Thyroid gland (tissue), 4 donors: ENCODE measurements around the gene MGAT5. TPM values are rescaled to one million over a fixed set of nuclear protein-coding genes. Genes with fewer than 3 reads are reported as not detected.
A peak's percentile ranks its signal among the peaks of the same experiment; 100 is the strongest.

Source experiments
- DNase-seq, 2 donors: peaks; one replicate each; pipeline ENCODE4 v3.0.0-alpha.2; 2019
- H3K27ac ChIP-seq, 3 donors: fragments of 200-600 bp; sonication (generic); 1 replicate in 2 of 3; 2 replicates in 1 of 3; pipeline ENCODE4 v1.5.1; 2016 to 2019; ENCODE audit warnings: mild to moderate bottlenecking in 1 of 3, moderate library complexity in 1 of 3
- H3K27me3 ChIP-seq: fragments of 200-600 bp; sonication (generic); one replicate; pipeline ENCODE4 v1.5.1; 2019
- H3K36me3 ChIP-seq, 2 donors: fragments of 200-600 bp; sonication (generic); one replicate each; pipeline ENCODE4 v1.5.1; 2016 to 2019
- H3K4me1 ChIP-seq, 2 donors: fragments of 200-600 bp; sonication (generic); one replicate each; pipeline ENCODE4 v1.5.1; 2017 to 2019
- H3K4me3 ChIP-seq, 3 donors: fragments of 200-600 bp; sonication (generic); replicated peaks in 1 of 3; 1 replicate in 2 of 3; 2 replicates in 1 of 3; pipeline ENCODE4 v1.5.1; 2016; ENCODE audit warnings: mild to moderate bottlenecking in 1 of 3
- H3K9me3 ChIP-seq: fragments of 200-600 bp; sonication (generic); one replicate; pipeline ENCODE4 v1.5.1; 2017
- CTCF ChIP-seq, 6 experiments: fragments of 200-600 bp in 3 of 6; fragments of 450-650 bp in 3 of 6; sonication (generic) in 3 of 6; IDR thresholded peaks; one replicate each; pipeline ENCODE4 v1.5.1; 2016 to 2019; ENCODE audit warnings: antibody characterized with exemption in 6 of 6, mild to moderate bottlenecking in 2 of 6, inconsistent platforms in 1 of 6, moderate library complexity in 1 of 6
- POLR2A ChIP-seq, 2 donors: fragments of 450-650 bp; IDR thresholded peaks; one replicate each; pipeline ENCODE4 v1.6.1; 2017; ENCODE audit warnings: antibody characterized with exemption in 2 of 2, mild to moderate bottlenecking in 2 of 2, moderate library complexity in 1 of 2
- WGBS, 2 donors: methylation state at CpG; one replicate each; pipeline ENCODE4 v1.1.5; 2017; 5-methylcytosine and 5-hydroxymethylcytosine counted together
- intact Hi-C: fragments of 100-400 bp; cut with DNase I; formaldehyde crosslinking; loops from one replicate; pipeline ENCODE4 v1.15.1; 2023
- total RNA-seq, 4 donors: library from RNA; depleted of rRNA; stranded (reverse); fragments of >200 nt; gene quantifications; one replicate each; pipeline ENCODE4 v1.2.3, GENCODE V29; 2016

MGAT5 gene
- total RNA-seq, 4 donors from 2014 or later: 47.5 to 64.4 (median 50.4) TPM

DNA sequence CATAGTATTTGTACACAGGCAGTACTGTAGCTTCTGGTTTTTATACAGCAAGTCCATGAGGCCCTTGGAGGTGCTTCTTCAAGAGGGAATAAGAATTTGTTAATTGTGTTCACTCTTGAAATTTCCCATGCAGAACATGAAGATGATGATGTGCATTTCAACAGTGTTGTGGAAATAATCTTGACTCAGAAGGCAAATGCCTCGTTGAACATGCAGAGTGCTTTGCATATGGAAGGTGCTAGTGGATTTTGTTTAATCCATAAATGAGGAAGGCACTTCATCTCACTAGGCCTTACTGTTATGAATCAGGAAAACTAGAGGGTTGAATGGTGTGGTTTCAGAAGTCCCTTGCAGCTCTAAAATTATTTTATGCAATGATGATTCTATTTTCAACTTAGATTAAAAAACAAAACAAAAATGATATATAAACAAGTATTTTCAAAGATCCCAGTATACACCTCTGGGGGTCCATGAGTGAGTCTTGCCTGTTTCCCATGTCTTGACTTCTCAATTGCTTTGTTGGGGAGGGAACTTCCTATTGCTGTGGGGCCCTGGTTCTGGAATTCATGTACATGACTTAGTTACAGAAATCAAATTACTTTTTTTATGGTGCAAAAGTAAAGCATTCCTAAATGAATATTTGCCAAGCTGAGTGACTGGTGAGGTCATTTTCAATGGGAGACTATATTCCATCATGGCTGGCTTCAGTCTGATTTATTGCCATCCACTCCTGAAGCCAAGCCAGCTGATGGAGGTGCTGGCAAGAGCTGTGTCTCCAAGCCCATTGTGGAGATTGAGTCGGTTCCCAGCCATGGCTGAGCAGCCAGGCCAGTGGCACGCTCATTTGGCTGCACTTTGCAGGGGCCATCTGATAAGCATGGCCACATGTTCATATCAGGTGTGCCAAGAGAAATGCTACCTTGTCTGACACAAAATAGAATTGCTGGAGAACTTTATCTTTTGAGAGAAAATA is 56.5 kb downstream of the MGAT5 start:
- no peak overlapping the region for H3K27ac ChIP-seq
- intact Hi-C loops: no loop called here
- no peaks in the 10 kb centered on the region for H3K36me3 ChIP-seq
- H3K4me1 ChIP-seq: peaks cover 4 to 13% of the 10 kb centered on the region in 2 donors
- no peaks in the 10 kb centered on the region for H3K27me3 ChIP-seq
- 41 to 59% methylated on average over 3 of the region's 3 CpGs for WGBS, 2 donors
- DNase-seq: peak; percentile 17 to 36
- TF ChIP-seq POLR2A (IDR thresholded peaks at IDR 0.05) (no peak), CTCF (IDR thresholded peaks at IDR 0.05) (no peak)
- no peaks in the 10 kb centered on the region for H3K9me3 ChIP-seq
- no peak overlapping the region for H3K4me3 ChIP-seq

DNA sequence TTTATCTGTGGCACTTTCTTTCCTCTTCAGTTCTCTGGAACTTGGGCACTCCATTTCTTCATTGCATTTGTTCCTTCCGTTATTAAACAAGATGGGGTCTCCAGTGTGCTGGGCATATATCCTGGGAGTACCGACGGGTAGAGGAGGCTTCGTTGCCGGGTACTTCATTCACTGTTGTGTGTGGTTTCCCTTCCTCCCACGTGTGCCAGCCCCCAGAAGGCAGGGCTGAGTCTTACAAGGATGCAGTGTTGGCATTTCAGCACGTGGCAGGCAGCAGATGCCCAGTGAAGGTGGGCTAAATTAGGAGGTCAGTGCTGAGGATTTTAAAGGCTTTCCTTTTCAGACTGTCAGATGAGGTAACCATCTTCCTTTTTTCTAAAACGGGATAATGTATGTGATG is 58.6 kb downstream of the MGAT5 start:
- no peak overlapping the region for H3K27ac ChIP-seq
- WGBS, 2 donors: 64 to 75% methylated on average over 8 of the region's 8 CpGs
- no peak for DNase-seq
- H3K4me3 ChIP-seq: no peak overlapping the region
- intact Hi-C loops: no loop called here
- H3K27me3 ChIP-seq: no peaks in the 10 kb centered on the region
- no peaks in the 10 kb centered on the region for H3K9me3 ChIP-seq
- no peaks in the 10 kb centered on the region for H3K36me3 ChIP-seq
- TF ChIP-seq CTCF (IDR thresholded peaks at IDR 0.05): no peak
- TF ChIP-seq POLR2A (IDR thresholded peaks at IDR 0.05): no peak
- peaks cover 9 to 18% of the 10 kb centered on the region in 2 donors for H3K4me1 ChIP-seq

GRCh38 chr2:134314202-134314601 is 60.3 kb downstream of the MGAT5 start:
- no peaks in the 10 kb centered on the region for H3K36me3 ChIP-seq
- H3K9me3 ChIP-seq: no peaks in the 10 kb centered on the region
- intact Hi-C loops: no loop called here
- WGBS, 2 donors: 74 to 88% methylated on average over 4 of the region's 4 CpGs
- H3K4me1 ChIP-seq: peaks cover 9 to 18% of the 10 kb centered on the region in 2 donors
- DNase-seq: no peak
- no peaks in the 10 kb centered on the region for H3K27me3 ChIP-seq
- no peak overlapping the region for H3K27ac ChIP-seq
- TF ChIP-seq CTCF (IDR thresholded peaks at IDR 0.05): no peak
- TF ChIP-seq POLR2A (IDR thresholded peaks at IDR 0.05): no peak
- no peak overlapping the region for H3K4me3 ChIP-seq

GRCh38 chr2:134314681-134315368 is 61.0 kb downstream of the MGAT5 start:
- Histone ChIP-seq H3K4me3 (no peak overlapping the region), H3K4me1 (peaks cover 9 to 17% of the 10 kb centered on the region in 2 donors), H3K9me3 (no peaks in the 10 kb centered on the region), H3K27me3 (no peaks in the 10 kb centered on the region), H3K27ac (no peak overlapping the region), H3K36me3 (no peaks in the 10 kb centered on the region)
- intact Hi-C loops: no loop called here
- 76% methylated on average over 5 of the region's 5 CpGs for WGBS, 2 donors
- DNase-seq: no peak
- TF ChIP-seq POLR2A (IDR thresholded peaks at IDR 0.05) (no peak), CTCF (IDR thresholded peaks at IDR 0.05) (no peak)

- WGBS, 2 donors: 83% methylated on average over 2 of the region's 2 CpGs
- Histone ChIP-seq H3K27ac (no peak overlapping the region), H3K4me3 (no peak overlapping the region), H3K9me3 (no peaks in the 10 kb centered on the region), H3K27me3 (no peaks in the 10 kb centered on the region), H3K4me1 (peaks cover 7 to 13% of the 10 kb centered on the region in 2 donors), H3K36me3 (no peaks in the 10 kb centered on the region)
- TF ChIP-seq CTCF (IDR thresholded peaks at IDR 0.05): no peak
- TF ChIP-seq POLR2A (IDR thresholded peaks at IDR 0.05): no peak
- intact Hi-C loops: no loop called here
- peak in 1 of 2 donors; percentile 5 for DNase-seq
These were observed 61.6 kb downstream of the MGAT5 start for GRCh38 chr2:134315471-134315870.
